Panc1 (cell line): ENCODE data around the gene NKAIN2.

Experiments used
- TCF7L2 ChIP-seq: IDR thresholded peaks from 2 replicates; pipeline ENCODE4 v1.6.1; 2011; ENCODE audit warnings: mild to moderate bottlenecking, low read depth, low read length, inconsistent platforms
- TF ChIP-seq, protein P1 (sequence below): fragments of 450-650 bp; IDR thresholded peaks from 2 replicates; pipeline ENCODE4 v1.5.1; 2017; ENCODE audit warnings: mild to moderate bottlenecking

DNA sequence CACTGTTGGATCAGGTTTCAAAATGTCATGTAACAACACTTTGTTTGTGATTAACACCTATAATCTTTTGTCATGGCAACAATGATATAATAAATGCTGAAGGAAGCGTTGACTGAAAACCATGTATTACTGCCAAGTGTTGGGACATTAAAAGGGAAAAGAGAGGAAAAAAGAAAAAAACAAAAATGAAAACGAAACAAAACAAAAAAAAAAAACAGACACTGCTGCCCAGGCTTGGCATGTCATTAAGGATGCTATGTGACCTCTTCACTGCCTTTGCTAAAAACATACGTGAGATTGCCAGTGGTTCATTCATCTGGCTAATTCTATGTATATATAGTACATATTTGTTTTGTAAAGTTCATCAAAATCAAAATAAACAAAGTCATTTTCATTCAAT lies 641.9 kb downstream of the NKAIN2 start:
- TF ChIP-seq, protein P1, sequence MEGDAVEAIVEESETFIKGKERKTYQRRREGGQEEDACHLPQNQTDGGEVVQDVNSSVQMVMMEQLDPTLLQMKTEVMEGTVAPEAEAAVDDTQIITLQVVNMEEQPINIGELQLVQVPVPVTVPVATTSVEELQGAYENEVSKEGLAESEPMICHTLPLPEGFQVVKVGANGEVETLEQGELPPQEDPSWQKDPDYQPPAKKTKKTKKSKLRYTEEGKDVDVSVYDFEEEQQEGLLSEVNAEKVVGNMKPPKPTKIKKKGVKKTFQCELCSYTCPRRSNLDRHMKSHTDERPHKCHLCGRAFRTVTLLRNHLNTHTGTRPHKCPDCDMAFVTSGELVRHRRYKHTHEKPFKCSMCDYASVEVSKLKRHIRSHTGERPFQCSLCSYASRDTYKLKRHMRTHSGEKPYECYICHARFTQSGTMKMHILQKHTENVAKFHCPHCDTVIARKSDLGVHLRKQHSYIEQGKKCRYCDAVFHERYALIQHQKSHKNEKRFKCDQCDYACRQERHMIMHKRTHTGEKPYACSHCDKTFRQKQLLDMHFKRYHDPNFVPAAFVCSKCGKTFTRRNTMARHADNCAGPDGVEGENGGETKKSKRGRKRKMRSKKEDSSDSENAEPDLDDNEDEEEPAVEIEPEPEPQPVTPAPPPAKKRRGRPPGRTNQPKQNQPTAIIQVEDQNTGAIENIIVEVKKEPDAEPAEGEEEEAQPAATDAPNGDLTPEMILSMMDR: no peak
- no peak for TF ChIP-seq TCF7L2
